Thoracic aorta endothelial cell (primary cell): ENCODE measurements around the gene CDX1. TPM values are rescaled to one million over a fixed set of nuclear protein-coding genes. Genes with fewer than 3 reads are reported as not detected.

Experiments
- total RNA-seq: library from RNA; depleted of rRNA; stranded (reverse); fragments of >200 nt; gene quantifications from 2 replicates; pipeline ENCODE4 v1.2.3, GENCODE V29; 2012

CDX1 gene
- total RNA-seq: not detected in 2 replicates

DNA sequence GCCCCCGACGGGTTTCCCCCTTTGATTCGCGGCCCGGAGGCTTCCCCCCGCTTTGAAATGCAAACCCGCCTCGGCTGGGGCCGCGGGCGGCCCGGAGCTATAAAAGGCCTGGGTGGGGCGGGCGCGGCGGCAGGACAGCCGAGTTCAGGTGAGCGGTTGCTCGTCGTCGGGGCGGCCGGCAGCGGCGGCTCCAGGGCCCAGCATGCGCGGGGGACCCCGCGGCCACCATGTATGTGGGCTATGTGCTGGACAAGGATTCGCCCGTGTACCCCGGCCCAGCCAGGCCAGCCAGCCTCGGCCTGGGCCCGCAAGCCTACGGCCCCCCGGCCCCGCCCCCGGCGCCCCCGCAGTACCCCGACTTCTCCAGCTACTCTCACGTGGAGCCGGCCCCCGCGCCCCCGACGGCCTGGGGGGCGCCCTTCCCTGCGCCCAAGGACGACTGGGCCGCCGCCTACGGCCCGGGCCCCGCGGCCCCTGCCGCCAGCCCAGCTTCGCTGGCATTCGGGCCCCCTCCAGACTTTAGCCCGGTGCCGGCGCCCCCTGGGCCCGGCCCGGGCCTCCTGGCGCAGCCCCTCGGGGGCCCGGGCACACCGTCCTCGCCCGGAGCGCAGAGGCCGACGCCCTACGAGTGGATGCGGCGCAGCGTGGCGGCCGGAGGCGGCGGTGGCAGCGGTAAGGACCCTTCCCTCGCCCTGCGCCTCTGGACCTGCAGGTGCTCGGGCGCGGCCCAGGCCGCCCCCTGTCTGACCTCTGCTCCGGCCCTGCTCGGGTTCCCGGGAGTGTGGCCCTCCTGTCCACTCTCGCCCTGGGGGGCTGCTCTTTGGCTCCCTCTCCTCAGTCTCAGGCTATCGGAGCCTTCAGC lies at the start of gene CDX1:
CDX1 (plus strand) TSS at position 129 of the 862 bp plus-strand sequence; CDS start at position 228, 99 bp downstream.

DNA sequence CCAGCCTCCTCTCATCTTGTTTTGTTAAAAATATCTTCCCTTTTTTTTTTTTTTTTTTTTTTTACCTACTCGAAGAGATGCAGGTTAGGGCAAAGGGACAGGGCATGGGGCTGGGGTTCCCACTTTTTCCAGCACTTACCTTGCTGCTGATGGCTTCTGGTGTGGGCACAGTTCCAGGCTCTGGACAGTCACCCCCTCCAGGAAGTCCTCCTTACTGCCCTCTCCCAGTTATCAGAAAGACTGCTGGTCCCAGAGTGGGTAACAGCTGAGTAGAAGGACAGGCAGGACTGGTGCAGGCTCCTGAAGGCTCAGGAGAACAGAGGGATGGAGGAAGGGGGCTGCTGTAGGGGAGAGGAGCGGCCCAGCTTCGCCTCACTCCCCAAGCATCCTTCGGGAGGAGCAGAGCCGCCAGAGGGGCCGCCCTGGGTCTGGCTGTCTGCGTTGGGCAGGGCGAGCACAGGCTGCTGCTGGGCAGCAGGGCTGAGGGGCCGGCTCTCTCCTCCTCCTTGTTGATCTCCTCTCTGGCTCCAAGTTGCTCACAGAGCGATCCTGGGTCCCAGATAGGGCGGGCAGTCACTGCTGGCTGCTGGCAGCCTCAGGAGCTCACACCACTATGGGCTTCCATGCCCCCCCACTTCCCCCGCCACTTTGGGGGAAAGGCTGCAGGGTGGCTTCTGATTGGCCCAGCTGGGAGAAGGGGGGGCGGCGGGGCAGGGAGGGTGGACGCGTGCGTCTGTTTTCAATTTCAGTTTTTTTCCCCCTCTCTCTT lies 11.1 kb upstream of the CDX1 start, which contains the start of gene PDGFRB:
PDGFRB (minus strand) TSS at position 588 of the 769 bp plus-strand sequence. CDS start 18,798 bp downstream, outside the sequence.

DNA sequence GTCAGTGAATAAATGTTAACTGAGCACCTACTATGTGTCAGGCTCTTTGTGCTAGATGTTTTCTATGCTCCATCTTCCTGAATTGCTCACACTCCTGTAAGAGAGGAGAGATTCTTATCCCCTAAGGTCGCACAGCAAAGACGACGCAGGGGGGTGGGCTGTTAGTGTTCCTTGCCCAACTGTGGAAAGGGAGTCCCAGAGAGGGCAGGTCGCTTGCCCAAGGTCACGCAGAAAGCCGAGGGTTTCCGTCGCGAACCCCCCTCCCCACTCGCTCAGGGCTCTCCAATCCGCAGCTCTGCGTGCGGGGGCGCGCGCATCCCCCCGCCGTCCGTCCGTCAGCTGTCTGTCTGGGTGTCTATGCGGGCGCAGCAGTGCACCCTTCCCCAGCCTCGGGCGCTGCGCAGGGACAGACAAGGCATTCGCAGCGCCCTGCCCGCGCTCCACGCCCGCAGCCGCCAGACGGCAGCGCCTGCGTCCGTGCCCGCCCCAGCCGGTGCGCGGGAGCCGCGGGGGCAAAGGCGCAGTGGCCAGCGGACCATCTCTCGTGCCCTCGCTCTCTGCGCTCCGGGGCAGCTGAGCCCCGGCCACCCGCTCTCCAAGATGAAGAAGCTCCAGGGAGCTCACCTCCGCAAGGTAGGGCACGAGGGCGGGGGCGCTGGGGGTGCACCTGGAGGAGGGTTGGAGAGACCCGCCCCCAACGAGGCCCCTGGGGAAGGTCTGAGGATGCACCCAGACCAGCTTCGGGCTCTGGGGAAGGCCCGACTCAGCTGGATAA lies 23.3 kb downstream of the CDX1 start, which contains the start of gene SLC6A7:
SLC6A7 (plus strand) TSS at position 335 of the 775 bp plus-strand sequence; CDS start at position 601, 266 bp downstream.

Other genes starting within 250 kb of the CDX1 start
- gene PDE6A, start 222.0 kb upstream of the CDX1 start, total RNA-seq: not detected in 2 replicates
- 28.2 and 32.0 TPM in 2 replicates for gene SLC26A2, start 206.0 kb upstream of the CDX1 start, total RNA-seq
- gene TIGD6, start 166.1 kb upstream of the CDX1 start, total RNA-seq: 4.4 and 4.9 TPM in 2 replicates
- gene HMGXB3, start 166.0 kb upstream of the CDX1 start, total RNA-seq: 34.7 and 39.3 TPM in 2 replicates
- gene CSF1R, start 80.2 kb upstream of the CDX1 start, total RNA-seq: not detected in 2 replicates
- gene PDGFRB, start 10.9 kb upstream of the CDX1 start, total RNA-seq: 0.40 and 1.6 TPM in 2 replicates
- gene SLC6A7, start 23.3 kb downstream of the CDX1 start, total RNA-seq: not detected in 2 replicates
- not detected in 2 replicates for gene CAMK2A, start 123.0 kb downstream of the CDX1 start, total RNA-seq
- gene ARSI, start 136.1 kb downstream of the CDX1 start, total RNA-seq: not detected in 2 replicates
- gene TCOF1, start 190.9 kb downstream of the CDX1 start, total RNA-seq: 29.9 and 46.5 TPM in 2 replicates
- 0.13 and 1.0 TPM in 2 replicates for gene CD74, start 246.1 kb downstream of the CDX1 start, total RNA-seq